GM23248 (cell line): ENCODE data around the gene CLRN2. TPM values are rescaled to one million over a fixed set of nuclear protein-coding genes. Genes with fewer than 3 reads are reported as not detected.

ENCODE experiments used
- DNase-seq: peaks from one replicate; pipeline ENCODE4 v3.0.0-alpha.2; 2015
- H2AFZ ChIP-seq: fragments of 200-600 bp; sonication (generic); 2 replicates; pipeline ENCODE4 v1.6.1; 2016; ENCODE audit warnings: antibody characterized with exemption
- H3F3A ChIP-seq: fragments of 200-600 bp; sonication (generic); 2 replicates; pipeline ENCODE4 v1.6.1; 2016; ENCODE audit warnings: mild to moderate bottlenecking, antibody characterized with exemption, mixed run types; ENCODE audit not compliant: insufficient read depth
- H3K27ac ChIP-seq: fragments of 200-600 bp; sonication (generic); 2 replicates; pipeline ENCODE4 v1.5.1; 2016; ENCODE audit warnings: mild to moderate bottlenecking
- H3K27me3 ChIP-seq: fragments of 200-600 bp; sonication (generic); replicated peaks from 2 replicates; pipeline ENCODE4 v1.6.1; 2016; ENCODE audit warnings: mild to moderate bottlenecking; ENCODE audit not compliant: insufficient read depth
- H3K36me3 ChIP-seq: fragments of 200-600 bp; sonication (generic); 2 replicates; pipeline ENCODE4 v1.6.1; 2016; ENCODE audit warnings: low read depth, mild to moderate bottlenecking
- H3K4me1 ChIP-seq: fragments of 200-600 bp; sonication (generic); 2 replicates; pipeline ENCODE4 v1.6.1; 2016; ENCODE audit warnings: mild to moderate bottlenecking; ENCODE audit not compliant: insufficient read depth
- H3K4me2 ChIP-seq: fragments of 200-600 bp; sonication (generic); one replicate; pipeline ENCODE4 v1.6.1; 2016; ENCODE audit warnings: mild to moderate bottlenecking; ENCODE audit not compliant: unreplicated experiment
- H3K4me3 ChIP-seq: fragments of 200-600 bp; sonication (generic); 2 replicates; pipeline ENCODE4 v1.5.1; 2016; ENCODE audit warnings: mild to moderate bottlenecking
- H3K79me2 ChIP-seq: fragments of 200-600 bp; sonication (generic); 2 replicates; pipeline ENCODE4 v1.6.1; 2016; ENCODE audit warnings: mild to moderate bottlenecking; ENCODE audit not compliant: insufficient read depth
- H3K9ac ChIP-seq: fragments of 200-600 bp; sonication (generic); 2 replicates; pipeline ENCODE4 v1.6.1; 2016; ENCODE audit warnings: mild to moderate bottlenecking
- H3K9me2 ChIP-seq: fragments of 200-600 bp; sonication (generic); 2 replicates; pipeline ENCODE4 v1.6.1; 2016; ENCODE audit warnings: mixed run types, mild to moderate bottlenecking, moderate library complexity; ENCODE audit not compliant: insufficient read depth
- H3K9me3 ChIP-seq: fragments of 200-600 bp; sonication (generic); one replicate; pipeline ENCODE4 v1.6.1; 2017; ENCODE audit warnings: low read depth
- H4K20me1 ChIP-seq: fragments of 200-600 bp; sonication (generic); 2 replicates; pipeline ENCODE4 v1.6.0; 2016; ENCODE audit not compliant: insufficient read depth
- EZH2 ChIP-seq: fragments of 200-600 bp; sonication (generic); IDR thresholded peaks from 2 replicates; pipeline ENCODE4 v1.6.1; 2018; ENCODE audit warnings: antibody characterized with exemption, mild to moderate bottlenecking; ENCODE audit not compliant: insufficient read depth, poor library complexity, severe bottlenecking
- EZH2phosphoT487 ChIP-seq: fragments of 200-600 bp; sonication (generic); IDR thresholded peaks from 2 replicates; pipeline ENCODE4 v1.6.1; 2018; ENCODE audit warnings: antibody characterized with exemption, moderate library complexity, mild to moderate bottlenecking, low read depth; ENCODE audit not compliant: insufficient read depth
- WGBS, 2 experiments: methylation state at CpG; one replicate each; pipeline ENCODE4 v1.1.6; 2015 to 2017; ENCODE audit warnings: low lambda C conversion rate in 2 of 2, low coverage in 1 of 2; ENCODE audit errors: missing lambda C conversion rate in 2 of 2; 5-methylcytosine and 5-hydroxymethylcytosine counted together
- in situ Hi-C: fragments of 300-500 bp; cut with MboI; formaldehyde crosslinking; loops from 2 replicates; pipeline ENCODE4 v1.15.0; 2020
- polyA plus RNA-seq: library from polyadenylated mRNA; unstranded; fragments of >200 nt; fragmentation: Nextera tagmentation; extraction: Ambion mirVana; gene quantifications from 2 replicates; pipeline ENCODE4 v1.2.1, GENCODE V29; 2016
- total RNA-seq: library from RNA; depleted of rRNA; stranded (reverse); fragments of >200 nt; shearing (Covaris generic); gene quantifications from 2 replicates; pipeline ENCODE4 v1.2.3, GENCODE V29; 2014

CLRN2 gene
- total and polyA plus RNA-seq, 2 experiments from 2014 or later, result not detected

DNA sequence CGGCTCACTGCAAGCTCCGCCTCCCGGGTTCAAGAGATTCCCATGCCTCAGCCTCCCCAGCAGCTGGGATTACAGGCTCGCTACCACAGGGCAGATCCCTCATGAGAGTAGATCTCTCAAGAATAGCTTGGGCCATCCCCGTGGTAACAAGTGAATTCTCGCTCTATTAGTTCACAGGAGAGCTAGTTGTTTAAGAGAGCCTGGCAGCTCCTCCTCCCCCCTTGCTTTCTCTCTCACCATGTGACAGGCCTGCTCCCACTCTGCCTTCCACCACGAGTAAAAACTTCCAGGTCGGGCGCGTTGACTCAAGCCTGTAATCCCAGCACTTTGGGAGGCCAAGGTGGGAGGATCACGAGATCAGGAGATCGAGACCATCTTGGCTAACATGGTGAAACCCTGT lies 31.7 kb downstream of the CLRN2 start:
- DNase-seq, result no peak
- H3K36me3 ChIP-seq, result no peaks in the 10 kb centered on the region
- H3K27me3 ChIP-seq, result no peaks in the 10 kb centered on the region
- H3F3A ChIP-seq, result no peaks in the 10 kb centered on the region
- no peak overlapping the region for H3K4me2 ChIP-seq
- H3K4me3 ChIP-seq, result no peak overlapping the region
- TF ChIP-seq EZH2phosphoT487 (no peak), EZH2 (no peak)
- no peaks in the 10 kb centered on the region for H3K79me2 ChIP-seq
- in situ Hi-C loops, result no loop called here
- H3K9ac ChIP-seq, result no peak overlapping the region
- H4K20me1 ChIP-seq, result no peaks in the 10 kb centered on the region
- no peak overlapping the region for H2AFZ ChIP-seq
- no peaks in the 10 kb centered on the region for H3K4me1 ChIP-seq
- WGBS, 2 experiments, result 76 to 80% methylated on average over 9 to 12 of the region's 12 CpGs
- H3K27ac ChIP-seq, result no peak overlapping the region
- no peaks in the 10 kb centered on the region for H3K9me3 ChIP-seq
- H3K9me2 ChIP-seq, result no peaks in the 10 kb centered on the region

DNA sequence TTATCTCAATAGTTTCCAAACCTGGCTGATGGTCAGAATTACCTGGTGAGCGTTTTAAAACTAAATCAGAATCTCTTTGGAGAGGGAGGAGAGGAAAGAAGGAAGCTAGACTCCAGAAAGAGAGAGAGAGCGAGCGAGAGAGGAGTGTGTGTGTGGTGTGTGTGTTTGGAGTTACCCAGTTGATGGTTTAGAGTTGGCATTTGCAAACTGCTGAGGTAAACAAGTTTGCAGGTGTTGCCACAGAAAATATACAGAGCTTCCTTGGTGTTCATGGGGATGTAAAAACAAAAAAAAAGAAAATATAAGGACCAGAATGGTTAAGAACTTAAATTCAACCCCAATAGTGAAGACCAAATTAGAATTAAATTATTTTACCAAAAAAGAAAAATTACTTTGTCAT lies 35.6 kb downstream of the CLRN2 start:
- TF ChIP-seq EZH2 (no peak), EZH2phosphoT487 (no peak)
- no peaks in the 10 kb centered on the region for H3K36me3 ChIP-seq
- no peak overlapping the region for H3K4me2 ChIP-seq
- in situ Hi-C loops, result loop anchor here (25.0 kb wide), 2 partner anchors 262 to 1037 kb away; partner anchors contain the start of genes DCAF16 and NCAPG
- no peaks in the 10 kb centered on the region for H3K4me1 ChIP-seq
- no peaks in the 10 kb centered on the region for H3K27me3 ChIP-seq
- no peak overlapping the region for H2AFZ ChIP-seq
- H3K79me2 ChIP-seq, result no peaks in the 10 kb centered on the region
- DNase-seq, result no peak
- H3K9ac ChIP-seq, result no peak overlapping the region
- H4K20me1 ChIP-seq, result no peaks in the 10 kb centered on the region
- H3K9me2 ChIP-seq, result no peaks in the 10 kb centered on the region
- no peak overlapping the region for H3K4me3 ChIP-seq
- H3K9me3 ChIP-seq, result no peaks in the 10 kb centered on the region
- no peaks in the 10 kb centered on the region for H3F3A ChIP-seq
- WGBS, 2 experiments, result 88 to 91% methylated on average over 3 of the region's 3 CpGs
- H3K27ac ChIP-seq, result no peak overlapping the region

DNA sequence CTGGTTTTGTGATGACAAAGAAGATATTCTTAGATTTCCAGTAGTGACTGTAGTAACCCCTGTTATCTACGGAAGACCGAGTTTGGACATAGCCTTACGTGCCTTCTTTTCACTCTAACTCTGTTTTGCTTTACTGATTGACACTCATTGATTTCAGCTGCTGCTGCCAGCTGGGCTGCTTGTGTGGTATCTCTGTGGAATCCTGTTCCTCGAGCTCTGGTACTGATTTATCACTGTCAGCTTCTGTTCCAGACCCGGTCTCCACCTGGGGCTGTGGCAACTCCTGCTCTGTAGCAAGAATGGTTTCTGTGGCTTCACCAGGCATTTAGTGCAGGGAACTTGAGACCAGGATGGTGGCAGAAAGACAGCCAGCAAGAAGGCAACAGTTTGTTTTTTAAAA lies 37.5 kb downstream of the CLRN2 start:
- Histone ChIP-seq H2AFZ (0 out of 2 replicates have a peak overlapping the region, but pooled peaks have one; percentile 16), H3K4me1 (no peaks in the 10 kb centered on the region), H3K27me3 (no peaks in the 10 kb centered on the region), H3K9ac (no peak overlapping the region), H3F3A (no peaks in the 10 kb centered on the region), H3K27ac (no peak overlapping the region), H3K9me2 (no peaks in the 10 kb centered on the region), H3K36me3 (no peaks in the 10 kb centered on the region), H3K4me2 (no peak overlapping the region), H4K20me1 (no peaks in the 10 kb centered on the region), H3K9me3 (no peaks in the 10 kb centered on the region), H3K4me3 (no peak overlapping the region), H3K79me2 (no peaks in the 10 kb centered on the region)
- in situ Hi-C loops, result loop anchor here (25.0 kb wide), 2 partner anchors 260 to 1035 kb away; partner anchors contain the start of genes DCAF16 and NCAPG
- no peak for TF ChIP-seq EZH2
- no peak for TF ChIP-seq EZH2phosphoT487
- DNase-seq, result no peak
- WGBS, 2 experiments, result 14 to 19% methylated on average over 5 of the region's 5 CpGs

DNA sequence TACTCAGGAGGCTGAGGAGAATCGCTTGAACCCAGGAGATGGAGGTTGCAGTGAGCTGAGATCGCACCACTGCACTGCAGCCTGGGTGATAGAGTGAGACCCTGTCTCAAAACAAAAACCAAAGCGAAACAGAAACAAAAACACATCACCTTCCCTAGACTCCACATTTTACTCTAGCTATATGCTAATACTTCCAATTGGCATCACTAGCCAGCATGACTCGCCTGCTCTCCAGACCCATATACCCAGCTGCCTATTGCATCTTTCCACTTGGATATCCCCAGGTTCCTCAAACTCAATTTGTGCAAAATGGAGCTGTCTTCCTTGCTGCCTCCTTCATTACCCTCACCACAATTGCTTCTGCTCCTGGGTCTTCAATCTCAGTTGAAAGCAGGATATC lies 39.6 kb downstream of the CLRN2 start:
- no peak for TF ChIP-seq EZH2
- TF ChIP-seq EZH2phosphoT487, result no peak
- in situ Hi-C loops, result loop anchor here (25.0 kb wide), 2 partner anchors 258 to 1033 kb away; partner anchors contain the start of genes DCAF16 and NCAPG

DNA sequence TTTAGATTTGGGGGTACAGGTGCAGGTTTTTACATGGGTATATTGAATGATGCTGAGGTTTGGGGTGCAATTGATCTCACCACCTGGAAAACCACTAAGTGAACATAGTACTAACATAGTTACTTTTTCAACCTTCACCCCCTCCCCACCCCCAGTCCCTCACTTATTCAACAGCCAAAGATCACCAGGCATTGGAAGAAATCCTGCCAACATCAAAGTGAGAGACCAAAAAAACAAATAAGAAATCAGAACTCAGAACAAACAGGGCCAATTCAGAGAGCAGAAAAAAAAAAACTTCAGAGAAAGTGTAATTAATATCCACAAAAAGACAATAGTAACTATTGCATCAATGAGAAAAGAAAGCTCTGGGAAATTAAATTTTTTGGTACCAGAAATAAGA lies 41.5 kb downstream of the CLRN2 start:
- H3K27ac ChIP-seq, result no peak overlapping the region
- no peak overlapping the region for H3K9ac ChIP-seq
- H3K79me2 ChIP-seq, result no peaks in the 10 kb centered on the region
- in situ Hi-C loops, result loop anchor here (25.0 kb wide), 2 partner anchors 256 to 1031 kb away; partner anchors contain the start of genes DCAF16 and NCAPG
- H3K9me2 ChIP-seq, result no peaks in the 10 kb centered on the region
- peaks cover 5% of the 10 kb centered on the region for H3K4me1 ChIP-seq
- H3K27me3 ChIP-seq, result no peaks in the 10 kb centered on the region
- H3K4me2 ChIP-seq, result no peak overlapping the region
- H3F3A ChIP-seq, result no peaks in the 10 kb centered on the region; the same call in none of the 2 replicates
- no peak for DNase-seq
- no peaks in the 10 kb centered on the region for H4K20me1 ChIP-seq
- H3K9me3 ChIP-seq, result no peaks in the 10 kb centered on the region
- TF ChIP-seq EZH2phosphoT487 (no peak), EZH2 (no peak)
- H3K4me3 ChIP-seq, result no peak overlapping the region
- no peak overlapping the region for H2AFZ ChIP-seq
- no peaks in the 10 kb centered on the region for H3K36me3 ChIP-seq

More for the DNA sequence above, 39.6 kb downstream of the CLRN2 start:
- Histone ChIP-seq H3K27ac (no peak overlapping the region), H3K4me3 (no peak overlapping the region), H4K20me1 (no peaks in the 10 kb centered on the region), H3K4me2 (no peak overlapping the region), H3K36me3 (no peaks in the 10 kb centered on the region), H3K4me1 (no peaks in the 10 kb centered on the region), H3K9me3 (no peaks in the 10 kb centered on the region), H3K9ac (no peak overlapping the region), H3F3A (no peaks in the 10 kb centered on the region), H2AFZ (no peak overlapping the region), H3K27me3 (no peaks in the 10 kb centered on the region), H3K9me2 (no peaks in the 10 kb centered on the region), H3K79me2 (no peaks in the 10 kb centered on the region)
- 69 to 78% methylated on average over 4 of the region's 4 CpGs for WGBS, 2 experiments
- peak; percentile 8 for DNase-seq
